GM08714 (cell line): ENCODE data around the gene QRICH1.
A peak's percentile ranks its signal among the peaks of the same experiment; 100 is the strongest.

Experiments
- H3K4me3 ChIP-seq: fragments of 200-500 bp; sonication (Bioruptor generic); 2 replicates; pipeline ENCODE4 v1.5.1; 2014; ENCODE audit warnings: mild to moderate bottlenecking, low read length, inconsistent platforms
- ZNF274 ChIP-seq: IDR thresholded peaks from 2 replicates; pipeline ENCODE4 v1.6.1; 2012; ENCODE audit warnings: mild to moderate bottlenecking, low read depth, low read length

Gene QRICH1

DNA sequence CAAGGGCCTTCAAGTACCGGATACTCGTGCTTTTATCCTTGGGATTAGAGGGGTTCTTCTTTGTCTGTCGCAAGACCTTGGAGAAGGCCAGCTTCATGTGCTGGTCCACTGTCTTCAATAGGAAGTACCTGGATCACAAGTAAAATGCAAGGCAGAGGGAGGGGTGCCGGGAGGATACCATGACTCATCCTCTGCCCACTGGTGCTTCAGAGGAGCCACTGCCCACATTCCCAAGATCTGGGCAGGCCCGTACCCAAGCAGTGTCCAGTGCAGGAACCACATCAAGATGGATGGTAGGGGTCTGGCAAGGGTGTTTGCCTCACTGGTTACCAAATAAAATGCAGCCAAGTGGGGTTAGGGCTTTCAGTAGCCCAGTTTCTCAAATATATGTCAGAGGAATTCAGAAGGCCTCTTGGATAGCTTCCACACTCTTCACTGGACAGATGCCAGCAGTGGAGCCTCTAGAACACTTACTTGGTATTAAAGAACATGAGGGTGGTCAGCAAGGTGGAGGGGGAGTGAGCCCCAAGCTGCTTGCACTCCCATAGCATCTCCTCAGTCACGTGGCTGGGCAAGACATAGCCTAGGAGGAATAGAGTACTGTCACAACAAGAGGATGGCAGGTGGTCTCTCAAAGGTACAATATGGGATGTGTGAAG lies 61.1 kb downstream of the QRICH1 start:
- no peak for TF ChIP-seq ZNF274
- no peak overlapping the region for H3K4me3 ChIP-seq

DNA sequence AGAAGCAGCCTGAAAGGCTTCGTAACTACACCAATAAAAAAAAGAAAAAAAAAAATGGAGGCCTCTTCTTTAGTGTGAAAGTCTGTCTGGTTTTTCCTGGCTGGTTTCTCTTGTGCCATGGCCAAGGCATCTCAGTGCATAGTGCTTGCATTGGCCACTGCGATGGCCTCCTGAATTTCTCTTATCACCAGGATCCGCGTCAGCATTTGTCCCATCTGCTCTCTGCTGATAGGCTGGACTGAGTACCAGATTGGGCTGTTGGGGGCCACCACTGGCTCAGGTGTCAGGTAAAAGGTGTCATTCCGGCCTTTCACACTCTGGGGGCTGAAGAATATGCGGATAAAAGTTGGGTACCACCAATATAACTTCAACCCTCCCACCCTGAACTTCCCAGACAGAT lies 63.5 kb downstream of the QRICH1 start:
- no peak for TF ChIP-seq ZNF274
- no peak overlapping the region for H3K4me3 ChIP-seq

GRCh38 chr3:49029563-49029884 lies 64.3 kb downstream of the QRICH1 start:
- TF ChIP-seq ZNF274: no peak
- no peak overlapping the region for H3K4me3 ChIP-seq

DNA sequence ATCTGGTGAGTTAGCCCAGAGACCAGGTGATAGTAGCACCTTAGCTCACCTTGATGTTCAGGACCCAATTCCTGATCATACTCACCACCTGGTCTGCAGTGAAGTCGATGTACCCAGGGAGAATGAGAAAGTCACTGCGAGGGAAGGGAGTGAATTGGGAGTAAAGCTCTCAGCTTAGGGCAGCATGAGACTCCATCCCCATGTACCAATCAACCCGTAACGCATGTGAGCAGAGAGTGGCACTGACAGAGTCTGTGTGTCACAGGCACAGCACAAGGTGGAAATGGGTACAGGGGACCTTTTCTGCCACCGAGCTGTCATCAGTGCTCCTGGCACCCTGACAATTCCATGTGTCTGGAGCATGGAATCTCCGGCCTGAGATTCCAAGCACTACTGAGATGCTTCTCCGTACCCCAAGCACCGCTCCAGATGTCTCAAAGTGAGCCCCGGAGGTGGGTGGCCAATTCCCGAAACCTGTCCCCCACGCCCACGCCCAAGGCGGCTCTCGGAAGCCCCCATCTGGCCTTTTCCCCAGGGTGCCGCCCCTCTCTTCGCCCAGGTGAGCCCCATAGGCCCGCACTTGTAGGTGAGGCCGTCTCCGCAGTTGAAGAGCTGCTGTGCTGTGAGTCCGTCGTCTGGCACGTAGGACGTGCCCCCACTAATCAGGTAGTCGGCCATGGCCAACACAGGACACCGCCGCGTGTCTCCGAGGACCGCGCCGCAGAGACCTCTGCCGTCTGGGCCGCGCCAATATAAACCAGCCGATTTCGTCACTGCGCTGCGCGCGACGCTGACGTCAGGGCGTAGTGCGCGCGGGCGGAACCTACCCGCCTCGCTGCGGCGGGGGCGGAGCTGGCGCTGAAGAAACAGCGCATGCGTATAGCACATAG lies 65.0 kb downstream of the QRICH1 start, which contains the start of gene IMPDH2:
IMPDH2 (minus strand) TSS at position 726 of the 890 bp plus-strand sequence; CDS start at position 678, 48 bp downstream.
- H3K4me3 ChIP-seq: peak within 1 kb of the TSS; percentile 77
- TF ChIP-seq ZNF274: no peak

DNA sequence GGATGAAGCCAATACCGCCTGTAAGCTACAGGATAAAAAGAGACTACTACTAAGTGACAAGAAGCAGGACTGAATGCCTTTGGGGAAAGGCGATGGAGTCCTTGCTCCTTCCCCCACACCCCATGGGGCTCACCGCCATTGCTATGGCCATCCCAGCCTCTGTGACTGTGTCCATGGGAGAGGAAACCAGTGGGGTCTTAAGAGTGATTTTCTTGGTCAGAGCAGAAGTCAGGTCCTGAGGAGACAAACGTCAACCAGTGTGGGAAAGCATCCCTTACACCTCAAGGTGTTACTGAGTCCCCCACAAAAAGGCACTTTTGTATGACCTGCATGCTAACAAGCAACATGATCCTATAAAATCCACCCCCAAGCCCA lies 65.6 kb downstream of the QRICH1 start:
- H3K4me3 ChIP-seq: peak overlapping the region; percentile 77
- no peak for TF ChIP-seq ZNF274

GRCh38 chr3:49027634-49028033 lies 66.2 kb downstream of the QRICH1 start:
- peak overlapping the region; percentile 77; the same call in 1 of the 2 replicates for H3K4me3 ChIP-seq
- TF ChIP-seq ZNF274: no peak

DNA sequence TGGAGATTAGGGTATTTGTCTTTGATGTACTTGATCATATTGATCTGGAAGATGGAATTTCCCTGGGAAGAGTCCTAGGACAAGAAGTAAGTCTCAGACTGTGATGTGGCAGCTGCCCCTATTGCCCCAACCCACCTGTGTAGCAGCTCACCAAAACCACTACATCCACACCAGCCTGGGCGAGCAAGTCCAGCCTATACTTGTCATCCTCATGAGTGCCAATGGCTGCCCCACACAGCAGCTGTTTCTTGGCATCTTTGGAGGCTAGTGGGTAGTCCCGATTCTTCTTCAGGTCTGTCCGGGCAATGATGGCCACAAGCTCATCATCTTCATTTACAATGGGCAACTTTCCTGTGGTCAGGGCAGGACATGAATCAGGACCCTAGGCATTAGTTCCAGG lies 67.3 kb downstream of the QRICH1 start:
- no peak for TF ChIP-seq ZNF274

GRCh38 chr3:49025793-49026520 lies 67.9 kb downstream of the QRICH1 start:
- H3K4me3 ChIP-seq: no peak overlapping the region
- no peak for TF ChIP-seq ZNF274

More for the DNA sequence above, 67.3 kb downstream of the QRICH1 start:
- H3K4me3 ChIP-seq: no peak overlapping the region

- H3K4me3 ChIP-seq: no peak overlapping the region
- TF ChIP-seq ZNF274: no peak
Observed at GRCh38 chr3:49025005-49025792, 68.7 kb downstream of the QRICH1 start.

DNA sequence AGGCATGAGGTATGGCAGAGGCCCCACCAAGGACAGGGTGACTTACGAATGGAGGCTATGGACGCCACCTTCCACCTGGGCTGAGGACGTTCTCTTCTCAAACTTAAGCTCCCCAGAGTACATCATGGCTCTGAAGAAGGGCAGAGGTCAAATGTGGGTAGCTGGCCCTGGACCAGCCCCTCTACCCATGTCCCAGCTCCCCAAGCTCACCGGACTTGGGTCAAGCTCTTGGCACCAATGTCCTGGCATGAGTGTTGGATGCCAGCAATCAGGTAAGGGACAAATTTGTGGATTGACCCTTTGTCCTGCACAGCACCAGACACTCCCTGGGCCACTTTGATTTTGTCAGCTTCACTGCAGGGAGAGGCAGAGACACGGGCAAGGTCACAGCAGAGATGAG lies 69.4 kb downstream of the QRICH1 start:
- TF ChIP-seq ZNF274: no peak
- H3K4me3 ChIP-seq: no peak overlapping the region

GRCh38 chr3:49023775-49024174 lies 70.1 kb downstream of the QRICH1 start:
- no peak for TF ChIP-seq ZNF274
- no peak overlapping the region for H3K4me3 ChIP-seq

DNA sequence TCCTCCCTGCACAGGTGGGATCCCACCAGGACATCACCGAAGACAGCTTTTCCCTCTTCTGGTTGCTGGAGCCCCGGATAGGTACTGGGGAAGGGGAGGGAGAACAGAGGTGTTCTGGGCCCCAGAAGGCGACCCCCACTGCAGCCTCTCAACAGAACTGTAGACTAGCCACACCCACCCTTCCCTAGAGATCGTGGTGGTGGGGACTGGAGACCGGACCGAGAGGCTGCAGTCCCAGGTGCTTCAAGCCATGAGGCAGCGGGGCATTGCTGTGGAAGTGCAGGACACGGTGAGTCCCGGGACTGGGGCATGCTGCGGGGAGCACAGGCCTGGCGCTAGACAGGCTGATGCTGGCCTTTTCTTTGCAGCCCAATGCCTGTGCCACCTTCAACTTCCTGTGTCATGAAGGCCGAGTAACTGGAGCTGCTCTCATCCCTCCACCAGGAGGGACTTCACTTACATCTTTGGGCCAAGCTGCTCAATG lies 71.1 kb downstream of the QRICH1 start:
- peak overlapping the region; percentile 77 for H3K4me3 ChIP-seq
- no peak for TF ChIP-seq ZNF274

GRCh38 chr3:49021813-49022687 lies 71.8 kb downstream of the QRICH1 start, which contains the start of gene NDUFAF3:
TSS of gene NDUFAF3 (plus strand) at chr3:49022121. CDS start at chr3:49022145, 24 bp downstream.
- TF ChIP-seq ZNF274: no peak

More at GRCh38 chr3:49021813-49022687, 71.8 kb downstream of the QRICH1 start, which contains the start of gene NDUFAF3:
- peak within 1 kb of the TSS; percentile 77 for H3K4me3 ChIP-seq
